ENCODE results near the gene DENND6B.

DENND6B gene

GRCh38 chr22:50259302-50259701 lies 67.5 kb downstream of the DENND6B start:
- no peaks in the 10 kb centered on the region for H3K9me3 ChIP-seq (ENCODE audit: control insufficient read depth, low read length)
- peaks cover 29% of the 10 kb centered on the region for H3K36me3 ChIP-seq (ENCODE audit: control insufficient read depth, insufficient read depth, low read length)
- H3K4me3 ChIP-seq (ENCODE audit: extremely low read depth, insufficient read depth, low read length, poor library complexity, severe bottlenecking) = no peak overlapping the region
- WGBS, 2 experiments (ENCODE audit: insufficient coverage in 2 of 2) = 93 to 96% methylated on average over 14 of the region's 15 CpGs
- H3K27ac ChIP-seq (ENCODE audit: low read depth, low read length, severe bottlenecking) = no peak overlapping the region
- peaks cover 5% of the 10 kb centered on the region for H3K4me1 ChIP-seq (ENCODE audit: control insufficient read depth, insufficient read depth, low read length, poor library complexity, severe bottlenecking)
